COLO668 (cell line): ENCODE results near the gene CLDN11.

Experiments used
- DNase-seq: peaks from one replicate; lab custom pipeline; 2025; ENCODE audit not compliant: unreplicated experiment; lab: John Stamatoyannopoulos, UW

Gene CLDN11

DNA sequence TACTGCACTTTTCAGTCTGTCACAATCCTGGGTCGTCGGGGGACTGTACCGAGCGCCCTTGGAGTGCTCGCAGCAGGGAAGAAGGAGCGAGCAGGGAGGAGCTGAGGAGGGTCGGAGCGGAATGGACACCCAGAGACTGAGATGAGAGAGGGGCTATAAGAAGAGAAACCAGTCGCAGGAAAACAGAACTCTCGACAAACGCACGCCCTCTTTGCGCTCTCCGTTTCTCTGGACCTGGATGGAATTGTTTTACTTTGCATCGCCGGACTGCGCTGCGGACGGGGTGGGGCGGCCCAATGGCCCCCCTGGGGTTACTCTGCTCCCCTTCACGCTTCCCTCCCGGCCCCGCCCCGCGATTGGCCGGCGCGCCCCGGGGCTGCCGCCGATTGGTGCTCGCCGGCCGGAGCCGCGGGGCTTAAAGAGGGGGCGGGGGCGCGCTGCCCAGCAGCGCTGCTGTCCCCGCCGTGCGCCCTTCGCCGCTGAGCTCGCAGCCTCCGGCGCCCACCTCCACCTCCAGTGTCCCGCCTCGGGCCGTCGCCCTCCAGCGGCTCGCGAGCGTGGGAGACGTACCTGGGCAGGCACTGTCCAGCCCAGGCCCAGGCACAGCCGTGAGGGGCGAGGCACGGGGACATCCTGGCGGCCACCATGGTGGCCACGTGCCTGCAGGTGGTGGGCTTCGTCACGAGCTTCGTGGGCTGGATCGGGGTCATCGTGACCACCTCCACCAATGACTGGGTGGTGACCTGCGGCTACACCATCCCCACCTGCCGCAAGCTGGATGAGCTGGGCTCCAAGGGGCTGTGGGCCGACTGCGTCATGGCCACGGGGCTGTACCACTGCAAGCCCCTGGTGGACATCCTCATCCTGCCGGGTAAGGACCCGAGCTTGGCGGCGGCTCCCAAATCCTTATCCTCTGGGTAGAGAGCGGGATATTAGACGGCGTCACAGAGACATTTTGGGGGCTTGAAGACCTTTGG lies at the start of gene CLDN11:
TSS of gene CLDN11 (plus strand) at position 447 of the 977 bp plus-strand sequence. CDS start at position 646, 199 bp downstream.
- DNase-seq, result peak; percentile 58

DNA sequence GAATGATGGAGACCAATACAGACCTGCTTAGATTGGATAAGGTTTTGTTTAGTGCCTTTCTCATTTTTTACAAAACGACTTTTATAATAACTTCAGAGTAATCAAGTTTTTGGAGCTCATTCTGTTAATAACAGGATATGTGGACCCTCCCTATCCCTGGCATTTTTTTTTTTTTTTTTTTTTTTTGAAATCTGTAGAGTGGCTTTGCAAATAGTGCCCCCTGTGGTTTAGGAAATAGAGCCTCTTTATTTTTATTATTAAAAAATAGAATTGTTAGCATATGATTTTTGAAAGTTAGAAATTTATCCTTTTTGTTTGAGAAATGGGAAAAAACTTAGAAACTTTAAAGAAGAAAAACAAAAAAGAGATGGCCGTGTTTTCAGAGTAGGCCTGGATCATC lies 49.7 kb upstream of the CLDN11 start:
- no peak for DNase-seq

DNA sequence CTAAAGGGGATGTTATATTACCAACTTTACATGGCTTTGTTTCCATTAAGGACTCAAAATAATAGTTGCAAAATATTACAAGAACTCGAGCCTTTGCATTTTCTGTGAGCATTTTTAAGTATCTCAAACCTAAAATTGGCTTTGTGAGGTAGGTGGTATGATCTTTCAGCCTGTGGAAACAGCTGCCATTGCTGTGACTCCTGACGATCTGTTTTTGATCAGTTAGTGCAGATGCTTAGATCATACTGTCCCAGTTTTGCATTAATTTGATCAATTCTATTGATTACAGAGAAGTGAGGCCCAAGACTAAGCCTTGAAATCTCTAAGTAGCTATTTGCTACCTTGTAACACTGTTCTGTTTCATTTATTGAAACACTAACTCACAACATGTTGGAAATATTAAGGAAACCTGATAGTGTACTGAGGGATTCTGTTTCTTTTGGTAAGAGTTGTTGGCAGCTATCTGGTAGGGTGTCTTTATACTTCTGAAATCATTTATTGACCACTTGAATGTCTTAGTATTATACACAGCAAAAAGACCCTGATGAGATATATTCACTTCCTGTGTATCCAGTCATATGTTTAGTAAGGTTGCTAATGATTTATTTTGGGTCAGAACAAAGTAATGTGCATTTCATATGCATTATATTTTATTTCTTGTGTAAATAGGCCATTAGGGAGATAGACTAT lies 46.3 kb upstream of the CLDN11 start:
- DNase-seq, result no peak

DNA sequence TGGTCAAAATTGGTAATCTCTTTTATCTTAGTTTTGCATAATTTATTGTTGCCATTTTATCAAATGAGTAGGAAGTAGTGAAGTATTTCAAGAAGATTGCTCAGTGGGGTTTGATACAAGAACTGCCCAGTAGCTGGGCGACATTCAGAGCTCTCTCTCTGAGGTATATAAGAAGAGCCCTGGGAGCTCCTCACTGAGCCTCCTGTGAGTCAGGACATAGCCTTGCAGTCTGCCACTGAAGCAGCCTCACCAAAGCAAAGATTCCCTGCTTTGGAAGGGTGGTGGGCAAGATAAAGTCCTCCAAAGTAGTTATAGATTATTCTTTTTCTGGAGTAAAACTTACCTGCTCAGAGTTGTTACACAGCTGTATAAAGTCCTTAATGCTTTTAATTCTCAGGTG lies 35.1 kb upstream of the CLDN11 start:
- DNase-seq, result no peak

DNA sequence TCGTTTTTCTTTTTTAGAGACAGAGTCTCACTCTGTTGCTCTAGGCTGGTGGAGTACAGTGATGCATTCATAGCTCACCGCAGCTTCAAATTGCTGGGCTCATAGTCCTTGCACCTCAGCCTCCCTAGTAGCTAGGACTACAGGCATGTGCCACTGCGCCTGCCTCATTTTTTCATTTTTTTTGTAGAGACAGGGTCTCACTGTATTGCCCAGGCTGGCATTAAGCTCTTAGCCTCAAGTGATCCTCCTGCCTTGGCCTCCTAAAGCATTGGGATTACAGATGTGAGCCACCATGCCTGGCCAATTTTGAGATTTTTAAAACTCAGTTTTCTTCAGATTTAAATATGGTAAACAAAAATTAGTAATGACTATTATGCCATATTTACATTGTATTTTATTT lies 32.2 kb upstream of the CLDN11 start:
- DNase-seq, result no peak

DNA sequence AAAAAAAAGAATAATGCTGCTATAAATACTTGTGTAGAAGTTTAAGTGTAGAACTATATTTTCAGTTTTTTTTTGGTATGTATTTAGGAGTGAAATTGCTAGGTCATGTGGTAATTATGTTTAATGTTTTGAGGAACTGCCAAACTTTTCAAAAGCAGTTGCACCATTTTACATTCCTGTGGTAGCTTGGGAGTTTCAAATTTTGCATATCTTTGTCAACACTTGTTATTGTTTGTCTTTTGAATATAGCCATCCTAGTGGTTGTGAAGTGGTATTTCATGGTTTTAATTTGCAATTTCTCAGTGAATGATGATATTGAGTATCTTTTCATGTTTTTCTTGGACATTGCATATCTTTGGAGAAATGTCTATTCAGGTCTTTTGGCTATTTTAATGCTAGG lies 30.7 kb upstream of the CLDN11 start:
- no peak for DNase-seq

DNA sequence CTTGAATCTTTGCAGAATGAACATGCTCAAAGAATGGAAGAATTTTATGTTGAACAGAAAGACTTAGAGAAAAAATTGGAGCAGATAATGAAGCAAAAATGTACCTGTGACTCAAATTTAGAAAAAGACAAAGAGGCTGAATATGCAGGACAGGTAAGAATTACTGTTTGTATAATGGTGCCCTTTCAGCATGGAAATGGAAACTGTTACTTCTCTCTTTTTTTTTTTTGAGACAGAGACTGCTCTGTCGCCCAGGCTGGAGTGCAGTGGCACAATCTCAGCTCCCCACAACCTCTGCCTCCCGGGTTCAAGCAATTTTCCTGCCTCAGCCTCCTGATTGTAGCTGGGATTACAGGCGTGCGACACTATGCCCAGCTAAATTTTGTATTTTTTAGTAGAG lies 27.6 kb upstream of the CLDN11 start:
- no peak for DNase-seq

DNA sequence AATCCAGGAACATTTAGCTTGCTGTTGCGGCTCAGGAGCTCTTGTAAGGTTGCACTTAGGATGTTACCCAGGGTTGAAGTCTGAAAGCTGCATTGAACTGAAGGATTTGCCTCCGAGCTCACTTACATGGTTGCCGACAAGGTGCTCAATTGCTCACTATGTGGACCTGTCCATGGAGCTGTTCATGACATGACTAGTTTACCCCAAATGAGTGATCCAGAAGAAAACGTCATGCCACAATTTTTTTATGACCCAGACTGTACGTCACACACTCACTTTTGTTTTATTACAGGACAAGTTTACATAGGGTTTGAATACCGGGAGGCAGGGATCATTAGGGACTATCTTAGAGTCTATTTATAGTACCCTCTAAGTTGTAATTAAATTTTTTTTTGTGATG lies 21.0 kb upstream of the CLDN11 start:
- no peak for DNase-seq

DNA sequence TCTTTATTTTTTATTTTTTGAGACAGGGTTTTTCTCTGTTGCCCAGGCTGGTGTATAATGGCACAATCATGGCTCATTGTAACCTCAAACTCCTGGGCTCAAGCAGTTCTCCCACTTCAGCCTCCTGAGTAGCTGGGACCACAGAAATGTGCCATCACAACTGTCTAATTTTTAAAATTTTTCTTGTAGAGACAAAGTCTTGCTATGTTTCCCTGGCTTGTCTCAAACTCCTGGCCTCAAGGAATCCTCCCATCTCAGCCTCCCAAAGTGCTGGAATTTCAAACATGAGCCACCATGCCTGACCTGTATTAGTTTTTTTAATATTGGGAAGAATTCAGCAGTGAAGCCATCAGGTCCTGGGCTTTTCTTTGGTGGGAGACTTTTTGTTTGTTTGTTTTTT lies 13.6 kb upstream of the CLDN11 start:
- DNase-seq, result no peak

DNA sequence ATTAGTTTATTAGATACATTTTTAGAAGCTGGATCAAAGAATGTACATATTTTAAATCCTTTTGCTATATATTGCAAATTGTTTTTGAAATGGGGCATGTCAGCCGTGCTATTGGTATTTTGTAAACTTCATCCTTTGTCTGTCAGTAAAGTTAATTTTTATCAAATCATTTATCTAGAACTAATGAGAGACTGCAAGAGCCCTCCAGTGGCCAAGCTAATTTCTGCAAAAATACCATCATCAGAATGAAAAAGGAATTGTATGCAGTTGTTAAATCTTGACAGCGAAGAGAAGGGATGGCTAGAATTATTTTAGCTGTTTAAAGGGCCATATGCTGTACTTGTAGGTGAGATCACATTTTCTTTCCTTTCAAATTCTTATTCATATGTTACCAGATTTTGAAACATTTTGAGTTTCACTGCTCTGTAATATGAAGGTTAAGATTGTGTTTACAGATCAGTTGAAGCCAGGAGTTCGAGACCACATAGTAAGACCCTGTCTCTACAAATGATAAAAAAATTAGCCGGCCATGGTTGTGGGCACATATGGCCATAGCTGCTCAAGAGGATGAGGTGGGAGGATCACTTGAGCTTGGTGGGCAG lies 8.1 kb upstream of the CLDN11 start:
- no peak for DNase-seq

DNA sequence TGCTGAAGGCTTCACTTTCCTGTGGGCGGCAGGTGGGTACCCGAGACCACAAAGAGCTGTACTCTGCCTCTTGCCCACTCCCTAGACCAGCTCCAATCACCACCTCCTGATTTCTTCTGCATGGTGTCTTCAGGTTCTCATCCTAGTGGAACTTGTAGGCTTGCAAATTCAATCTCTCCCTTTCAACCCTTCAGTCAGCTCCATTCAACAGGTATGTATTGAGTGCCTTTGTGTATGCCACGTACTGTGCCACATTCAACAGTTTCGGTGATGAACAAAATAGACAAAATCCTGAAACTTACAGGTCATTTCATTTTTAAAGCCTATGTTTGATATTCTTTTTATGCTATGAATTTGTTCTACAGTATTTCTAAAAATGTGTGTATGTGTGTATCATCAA lies 5.4 kb upstream of the CLDN11 start:
- DNase-seq, result no peak

DNA sequence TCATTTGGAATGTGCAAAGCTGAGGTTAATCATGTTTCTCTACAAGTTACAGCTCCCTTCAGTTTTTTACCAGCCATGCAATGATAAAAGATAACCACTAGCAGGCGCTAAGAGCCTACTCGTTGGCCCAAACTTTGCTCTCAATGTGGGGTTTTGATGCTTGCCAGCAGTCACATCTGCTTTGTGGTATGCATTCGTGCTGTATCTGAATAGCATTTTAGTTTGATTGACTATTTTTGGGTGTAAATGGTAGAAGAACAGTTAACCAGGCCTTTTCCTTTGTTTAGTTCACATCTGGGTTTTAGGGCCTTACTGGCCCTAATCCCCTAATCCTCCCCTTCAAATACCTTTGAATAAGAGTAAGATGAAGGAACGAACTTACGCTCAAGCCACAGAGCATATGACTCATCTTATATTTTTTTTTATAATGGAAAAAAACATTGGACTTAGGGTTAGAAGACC lies 4.4 kb upstream of the CLDN11 start:
- DNase-seq, result peak; percentile 21

DNA sequence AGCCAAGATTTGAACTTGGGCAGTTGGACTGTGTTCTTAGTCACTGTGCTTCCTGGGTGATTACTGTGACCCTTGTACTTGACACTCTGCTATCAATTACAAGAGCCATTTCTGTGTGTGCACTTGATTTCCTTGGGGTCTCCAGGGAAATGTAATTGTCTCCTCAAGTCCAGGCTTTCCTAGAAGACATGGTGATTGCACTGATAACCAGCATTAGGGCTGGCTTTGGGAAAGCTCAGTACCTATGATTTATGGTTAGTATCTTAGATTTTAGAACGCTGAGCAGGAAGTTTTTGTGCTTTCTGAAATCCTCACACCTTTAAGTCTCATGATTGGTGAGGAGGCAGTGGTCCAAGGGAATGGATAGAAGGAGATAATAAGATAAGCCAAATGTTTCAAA lies 1.6 kb upstream of the CLDN11 start:
- DNase-seq, result no peak

DNA sequence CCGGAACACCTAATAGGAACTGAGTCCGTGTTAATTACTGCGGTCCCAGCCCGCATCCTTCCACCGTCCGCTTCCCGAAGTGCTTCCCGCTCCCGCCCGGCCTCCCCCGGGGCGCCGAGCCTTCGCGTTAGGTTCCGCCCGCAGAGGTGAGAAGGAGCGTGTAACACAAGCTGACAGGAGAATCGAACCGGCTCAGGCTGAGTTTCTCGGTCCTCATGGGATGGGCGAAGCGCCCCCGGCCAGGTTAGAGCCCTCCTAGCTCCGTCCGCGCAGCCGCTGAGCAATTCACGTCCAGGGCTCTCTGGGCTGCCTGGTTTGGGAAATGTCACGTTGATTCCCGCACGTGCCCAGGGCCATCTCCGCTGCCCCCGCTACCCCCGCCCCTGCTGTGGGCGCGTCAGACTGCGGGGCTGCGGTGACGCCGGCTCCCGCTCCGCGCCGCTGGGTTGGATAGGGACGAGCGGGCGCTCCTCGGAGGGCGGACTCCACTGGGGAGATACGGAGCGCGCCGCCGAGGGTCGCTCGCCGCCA lies 954 bp downstream of the CLDN11 start:
- DNase-seq, result no peak

DNA sequence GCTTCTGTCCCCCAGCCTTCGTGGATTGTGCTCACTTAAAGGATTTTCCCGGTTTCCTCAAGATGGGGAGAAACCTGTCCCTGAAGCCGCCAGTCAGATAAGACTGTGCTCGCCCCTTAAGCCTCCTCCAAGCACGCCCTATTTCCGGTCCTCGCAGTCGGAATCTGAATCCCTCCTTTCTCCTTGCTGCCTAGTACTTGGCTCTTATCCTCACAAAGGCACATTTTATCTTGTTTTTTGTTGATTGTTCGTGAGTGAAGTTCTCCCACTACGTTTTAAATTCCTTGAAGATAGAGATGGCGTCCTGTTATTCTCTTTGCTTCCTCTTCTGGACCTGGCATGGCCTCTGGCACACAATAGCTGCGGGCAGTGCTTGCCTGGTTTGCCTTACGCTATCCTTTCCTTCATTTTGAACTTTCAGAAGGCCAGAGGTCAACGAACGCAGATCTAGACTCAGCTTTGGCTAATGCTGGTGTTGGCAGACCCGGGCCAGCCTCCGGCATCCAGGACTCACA lies 1.7 kb downstream of the CLDN11 start:
- DNase-seq, result no peak

DNA sequence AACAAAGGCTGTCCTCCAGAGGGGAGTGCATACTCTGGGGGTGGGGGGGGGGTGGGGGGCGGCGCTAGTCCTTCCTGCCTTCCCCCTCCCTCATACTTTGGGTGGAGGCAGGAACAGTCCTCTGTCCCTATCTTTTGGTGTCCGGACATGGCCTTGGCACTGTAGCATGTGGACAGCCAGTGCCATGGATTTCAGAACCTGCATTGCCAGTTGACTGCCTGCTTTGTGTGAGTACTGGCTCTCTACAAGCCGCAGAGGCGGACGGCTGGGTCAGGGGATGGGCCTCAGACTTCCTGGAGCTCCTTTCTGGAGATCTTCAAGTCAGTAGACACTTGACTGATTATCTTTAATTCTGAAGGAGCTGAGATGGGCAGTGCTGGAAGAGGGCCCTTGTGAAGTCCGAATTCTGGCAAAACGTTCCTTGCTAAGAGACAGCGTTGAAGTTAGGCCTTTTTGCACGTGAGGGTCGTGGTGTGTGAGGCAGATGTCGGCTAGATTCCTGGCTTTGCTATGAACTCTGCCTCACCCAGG lies 2.5 kb downstream of the CLDN11 start:
- no peak for DNase-seq

DNA sequence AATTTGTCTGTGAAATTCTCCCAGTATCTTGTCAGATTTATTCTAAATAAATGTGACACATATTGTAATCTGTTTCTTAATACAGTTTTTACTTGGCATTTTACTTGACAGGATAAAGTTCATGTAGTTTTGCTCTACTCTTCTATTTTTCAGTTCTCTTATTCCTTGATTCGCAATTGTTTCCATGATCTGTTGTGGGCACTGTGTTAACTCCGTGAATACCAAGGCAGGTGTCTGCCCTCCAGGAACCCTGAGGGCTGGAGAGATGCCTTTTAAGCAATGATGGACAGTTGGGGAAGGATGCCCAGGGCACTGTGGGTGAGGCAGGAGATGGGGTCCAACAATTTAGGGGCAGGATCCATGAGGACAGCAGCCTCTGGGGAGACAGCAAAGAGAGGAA lies 3.1 kb downstream of the CLDN11 start:
- no peak for DNase-seq

DNA sequence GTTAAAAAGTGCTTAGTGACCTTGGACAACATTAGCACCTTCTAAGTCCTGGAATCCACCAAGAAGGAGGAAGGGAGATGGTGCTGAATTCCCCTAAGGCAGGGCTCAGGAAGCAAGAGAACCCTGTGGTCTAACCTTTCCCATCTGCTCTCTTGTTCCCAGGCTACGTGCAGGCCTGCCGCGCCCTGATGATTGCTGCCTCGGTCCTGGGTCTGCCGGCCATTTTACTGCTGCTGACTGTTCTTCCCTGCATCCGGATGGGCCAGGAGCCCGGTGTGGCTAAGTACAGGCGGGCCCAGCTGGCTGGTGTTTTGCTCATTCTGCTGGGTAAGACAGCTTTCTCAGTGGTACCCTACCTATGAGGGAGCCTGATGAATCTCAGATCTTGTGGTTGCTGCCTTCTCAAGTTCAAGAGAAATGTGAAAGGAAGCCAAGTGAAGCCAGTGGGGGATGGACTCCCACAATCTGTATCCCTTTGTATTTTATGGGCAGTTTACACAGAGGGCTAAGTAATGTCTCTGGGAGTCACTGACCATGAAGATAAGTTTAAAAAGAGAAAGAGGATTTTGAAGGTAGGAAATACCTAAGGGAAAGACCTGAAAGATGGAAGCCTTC lies 4.4 kb downstream of the CLDN11 start:
- no peak for DNase-seq

DNA sequence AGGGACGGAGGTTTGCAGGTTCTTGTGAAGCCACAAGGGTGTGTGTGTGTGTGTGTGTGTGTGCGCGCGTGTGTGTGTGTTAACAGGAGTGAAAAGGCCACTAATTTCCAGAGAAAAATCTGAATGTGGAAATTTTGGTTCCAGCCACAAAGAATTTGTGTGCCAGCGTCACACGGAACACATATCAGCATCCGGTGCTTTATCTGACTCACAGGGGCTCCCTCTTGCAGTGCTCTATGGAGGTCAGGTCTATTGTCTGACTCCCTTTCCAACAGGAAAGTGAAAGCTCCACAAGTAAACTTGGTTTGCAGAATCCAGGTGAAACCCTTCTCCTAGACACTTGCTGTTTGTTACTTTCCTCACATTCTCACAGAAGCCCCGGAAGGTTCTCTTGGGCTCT lies 6.2 kb downstream of the CLDN11 start:
- DNase-seq, result no peak

DNA sequence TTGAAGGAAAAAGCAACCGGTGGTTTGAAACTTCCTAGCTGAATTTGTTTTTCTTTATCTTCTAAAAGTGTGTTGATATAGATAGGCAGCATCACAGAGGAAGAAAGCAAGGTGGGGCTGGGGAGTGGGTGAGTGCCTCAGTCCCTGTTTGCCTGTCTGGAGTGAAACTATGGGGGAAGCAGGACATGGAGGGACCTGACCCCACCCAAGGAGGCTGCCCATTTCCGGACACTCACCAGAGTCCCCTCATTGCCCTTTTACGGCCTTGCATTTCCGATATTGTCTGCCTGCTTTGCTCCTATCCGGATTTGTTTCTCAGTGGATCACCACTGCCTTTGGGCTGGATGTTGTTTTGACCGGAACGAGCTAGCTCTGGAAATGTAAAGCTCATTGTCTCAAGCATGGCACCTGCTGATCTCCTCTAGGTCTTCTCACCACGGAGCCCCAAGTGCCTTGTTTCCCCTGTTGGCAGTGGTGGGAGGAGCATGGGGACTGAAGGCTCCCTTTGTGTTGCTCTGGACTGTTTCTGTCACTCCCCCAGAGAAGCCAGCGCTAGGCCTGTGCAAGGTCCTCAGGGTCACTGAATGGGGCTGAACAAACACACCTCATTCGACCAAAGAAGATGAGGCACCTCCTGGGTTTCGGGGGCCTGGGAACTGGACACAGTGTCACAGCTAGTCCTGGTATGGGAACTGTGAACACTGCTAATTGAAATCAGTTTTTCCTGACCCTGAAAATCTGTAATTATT lies 7.0 kb downstream of the CLDN11 start:
- no peak for DNase-seq
